Measurements from ENCODE around the gene ABCG1. TPM values are rescaled to one million over a fixed set of nuclear protein-coding genes. Genes with fewer than 3 reads are reported as not detected.

The ABCG1 gene
- total RNA-seq, 1 donor from 2014 or later, result 7.3 TPM

GRCh38 chr21:42258150-42258884 is 39.4 kb downstream of the ABCG1 start:
- peak; percentile 85 for DNase-seq
- ATAC-seq (ENCODE audit: poor library complexity), result peak; percentile 67
- intact Hi-C loops (cut with DNase I), result loop anchor here (10.0 kb wide), 1 partner anchor 94 kb away; no protein-coding TSS in a partner anchor

GRCh38 chr21:42258885-42259407 is 40.0 kb downstream of the ABCG1 start:
- ATAC-seq (ENCODE audit: poor library complexity) (peak; percentile 67), DNase-seq (peak; percentile 64)
- intact Hi-C loops (cut with DNase I), result loop anchor here (10.0 kb wide), 1 partner anchor 94 kb away; no protein-coding TSS in a partner anchor

- intact Hi-C loops (cut with DNase I), result no loop called here
- no peak for ATAC-seq (ENCODE audit: poor library complexity)
- no peak for DNase-seq
Observed at GRCh38 chr21:42260121-42260520, 41.2 kb downstream of the ABCG1 start.

GRCh38 chr21:42261829-42262200 is 42.9 kb downstream of the ABCG1 start:
- intact Hi-C loops (cut with DNase I), result no loop called here
- ATAC-seq (ENCODE audit: poor library complexity) (no peak), DNase-seq (no peak)

- intact Hi-C loops (cut with DNase I), result no loop called here
- DNase-seq, result peak; percentile 90
- ATAC-seq (ENCODE audit: poor library complexity), result peak; percentile 78
Observed at GRCh38 chr21:42262831-42263231, 43.9 kb downstream of the ABCG1 start.

GRCh38 chr21:42263591-42264131 is 44.7 kb downstream of the ABCG1 start:
- intact Hi-C loops (cut with DNase I), result no loop called here
- peak; percentile 60 for DNase-seq
- ATAC-seq (ENCODE audit: poor library complexity), result peak; percentile 14

GRCh38 chr21:42264245-42265195 is 45.6 kb downstream of the ABCG1 start:
- intact Hi-C loops (cut with DNase I), result no loop called here
- ATAC-seq (ENCODE audit: poor library complexity), result no peak
- peak; percentile 20 for DNase-seq

GRCh38 chr21:42265231-42265812 is 46.4 kb downstream of the ABCG1 start:
- ATAC-seq (ENCODE audit: poor library complexity) (no peak), DNase-seq (peak; percentile 10)
- intact Hi-C loops (cut with DNase I), result no loop called here

GRCh38 chr21:42266971-42267556 is 48.1 kb downstream of the ABCG1 start:
- intact Hi-C loops (cut with DNase I), result no loop called here
- DNase-seq, result peak; percentile 20
- no peak for ATAC-seq (ENCODE audit: poor library complexity)

- ATAC-seq (ENCODE audit: poor library complexity), result no peak
- intact Hi-C loops (cut with DNase I), result no loop called here
- DNase-seq, result no peak
Observed at GRCh38 chr21:42269386-42269785, 50.4 kb downstream of the ABCG1 start.

GRCh38 chr21:42271065-42271464 is 52.1 kb downstream of the ABCG1 start:
- ATAC-seq (ENCODE audit: poor library complexity) (no peak), DNase-seq (no peak)
- intact Hi-C loops (cut with DNase I), result no loop called here

GRCh38 chr21:42272109-42272962 is 53.4 kb downstream of the ABCG1 start:
- DNase-seq (no peak), ATAC-seq (ENCODE audit: poor library complexity) (no peak)
- intact Hi-C loops (cut with DNase I), result no loop called here

GRCh38 chr21:42272984-42273600 is 54.2 kb downstream of the ABCG1 start:
- ATAC-seq (ENCODE audit: poor library complexity) (no peak), DNase-seq (no peak)
- intact Hi-C loops (cut with DNase I), result no loop called here

GRCh38 chr21:42276076-42276475 is 57.1 kb downstream of the ABCG1 start:
- DNase-seq (no peak), ATAC-seq (ENCODE audit: poor library complexity) (no peak)
- intact Hi-C loops (cut with DNase I), result no loop called here

- ATAC-seq (ENCODE audit: poor library complexity) (no peak), DNase-seq (no peak)
- intact Hi-C loops (cut with DNase I), result no loop called here
Observed at GRCh38 chr21:42276526-42277154, 57.7 kb downstream of the ABCG1 start.

GRCh38 chr21:42277593-42277992 is 58.7 kb downstream of the ABCG1 start:
- intact Hi-C loops (cut with DNase I), result no loop called here
- DNase-seq (no peak), ATAC-seq (ENCODE audit: poor library complexity) (no peak)

All from Right ventricle myocardium superior (tissue), 1 donor.